Thyroid gland (tissue), 4 donors: Measurements from ENCODE around the gene RHEB.

ENCODE experiments used
- CTCF ChIP-seq, 6 experiments: fragments of 200-600 bp in 3 of 6; fragments of 450-650 bp in 3 of 6; sonication (generic) in 3 of 6; IDR thresholded peaks; one replicate each; pipeline ENCODE4 v1.5.1; 2016 to 2019; ENCODE audit warnings: antibody characterized with exemption in 6 of 6, mild to moderate bottlenecking in 2 of 6, inconsistent platforms in 1 of 6, moderate library complexity in 1 of 6
- POLR2A ChIP-seq, 2 donors: fragments of 450-650 bp; IDR thresholded peaks; one replicate each; pipeline ENCODE4 v1.6.1; 2017; ENCODE audit warnings: antibody characterized with exemption in 2 of 2, mild to moderate bottlenecking in 2 of 2, moderate library complexity in 1 of 2

GRCh38 chr7:151549644-151550043 lies 29.9 kb upstream of the RHEB start:
- TF ChIP-seq POLR2A (IDR thresholded peaks at IDR 0.05), result no peak
- TF ChIP-seq CTCF (IDR thresholded peaks at IDR 0.05), result no peak
